Measurements from ENCODE around the gene PRDM16.

DNA sequence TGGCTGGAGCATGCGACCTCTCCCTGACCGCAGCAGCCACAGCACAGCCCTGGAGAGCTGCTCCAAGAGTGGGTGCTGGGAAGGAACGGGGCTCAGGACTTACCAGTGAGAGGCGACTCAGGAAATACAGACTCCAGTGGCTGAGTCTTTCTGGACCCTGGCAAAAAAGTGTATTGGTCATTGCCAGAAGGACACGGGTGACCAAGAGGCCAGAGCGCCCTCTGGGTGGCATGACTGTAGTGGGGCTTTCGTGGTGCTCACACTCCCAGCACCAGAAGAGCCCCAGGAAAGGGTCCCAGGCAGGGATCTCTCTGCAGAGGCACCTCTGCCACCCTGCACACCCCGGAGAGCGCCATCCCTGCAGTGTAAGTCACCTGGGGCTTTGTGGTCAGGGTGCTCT, 8.9 kb upstream of the PRDM16 start:
- TF ChIP-seq CTCF (IDR thresholded peaks at IDR 0.05), result no peak
- no peak for TF ChIP-seq POLR2A (IDR thresholded peaks at IDR 0.05)
